SK-N-SH treated with all-trans-retinoic acid at 6 μM for 48 hours (cell line): ENCODE results near the gene ESYT2.

ENCODE experiments used
- ESRRG ChIP-seq: fragments of 250-450 bp; sonication (Bioruptor Pico); IDR thresholded peaks from 2 replicates; pipeline ENCODE4 v1.6.1; 2021; ENCODE audit warnings: mild to moderate bottlenecking
- GLIS3 ChIP-seq: fragments of 250-450 bp; sonication (Bioruptor Pico); IDR thresholded peaks from 2 replicates; pipeline ENCODE4 v1.5.0; 2020; ENCODE audit warnings: mild to moderate bottlenecking, moderate library complexity
- ISL1 ChIP-seq: fragments of 250-450 bp; sonication (Bioruptor Pico); IDR thresholded peaks from 2 replicates; pipeline ENCODE4 v2.1.2; 2022; ENCODE audit warnings: mild to moderate bottlenecking, moderate library complexity
- RARB ChIP-seq: fragments of 250-450 bp; sonication (Bioruptor Pico); IDR thresholded peaks from 2 replicates; pipeline ENCODE4 v1.8.0; 2021; ENCODE audit warnings: mild to moderate bottlenecking, moderate library complexity
- SNAI2 ChIP-seq: fragments of 250-450 bp; sonication (Bioruptor Pico); IDR thresholded peaks from 2 replicates; pipeline ENCODE4 v1.5.0; 2020; ENCODE audit warnings: mild to moderate bottlenecking, moderate library complexity
- TOX ChIP-seq: fragments of 250-450 bp; sonication (Bioruptor Pico); IDR thresholded peaks from 2 replicates; pipeline ENCODE4 v1.8.0; 2021; ENCODE audit warnings: mild to moderate bottlenecking, moderate library complexity, borderline replicate concordance
- ZC3H10 ChIP-seq: fragments of 250-450 bp; sonication (Bioruptor Pico); IDR thresholded peaks from 2 replicates; pipeline ENCODE4 v1.5.1; 2021; ENCODE audit warnings: mild to moderate bottlenecking, moderate library complexity
- ZFP3 ChIP-seq: fragments of 250-450 bp; sonication (Bioruptor Pico); IDR thresholded peaks from 2 replicates; pipeline ENCODE4 v1.5.0; 2020; ENCODE audit warnings: mild to moderate bottlenecking, moderate library complexity
- ZFP30 ChIP-seq: fragments of 450-650 bp; formaldehyde crosslinking; IDR thresholded peaks from 2 replicates; pipeline ENCODE4 v1.5.0; 2022; ENCODE audit warnings: mild to moderate bottlenecking, moderate library complexity
- TF ChIP-seq, protein P1 (sequence below): fragments of 250-450 bp; sonication (Bioruptor Pico); IDR thresholded peaks from 2 replicates; pipeline ENCODE4 v1.5.1; 2021; ENCODE audit warnings: mild to moderate bottlenecking, moderate library complexity
- TF ChIP-seq, protein P2 (sequence below): fragments of 250-450 bp; sonication (Bioruptor Pico); IDR thresholded peaks from 2 replicates; pipeline ENCODE4 v1.8.0; 2020; ENCODE audit warnings: mild to moderate bottlenecking, moderate library complexity, borderline replicate concordance
- TF ChIP-seq, protein P3 (sequence below): fragments of 250-450 bp; sonication (Bioruptor Pico); IDR thresholded peaks from 2 replicates; pipeline ENCODE4 v1.8.0; 2021; ENCODE audit warnings: low read depth, mild to moderate bottlenecking, moderate library complexity, borderline replicate concordance

DNA sequence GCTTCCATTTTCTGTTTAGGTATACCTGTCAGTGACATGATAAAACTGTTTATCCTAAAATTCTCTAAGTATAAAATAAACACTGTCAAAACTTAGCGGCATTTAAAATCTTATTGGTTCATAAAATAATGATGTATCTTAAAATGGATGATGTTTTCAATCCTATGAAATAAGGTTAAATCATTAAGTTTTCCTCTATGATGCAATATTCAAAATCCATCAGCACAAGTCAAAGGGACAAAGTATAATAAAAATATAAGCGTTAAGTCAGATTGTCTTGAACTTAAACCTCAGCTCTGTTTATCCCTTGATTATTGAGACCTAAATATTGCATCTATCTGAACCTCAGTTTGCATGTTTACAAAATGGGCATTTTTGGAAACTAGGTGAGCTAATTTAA, 78.1 kb downstream of the ESYT2 start:
- TF ChIP-seq, protein P1, sequence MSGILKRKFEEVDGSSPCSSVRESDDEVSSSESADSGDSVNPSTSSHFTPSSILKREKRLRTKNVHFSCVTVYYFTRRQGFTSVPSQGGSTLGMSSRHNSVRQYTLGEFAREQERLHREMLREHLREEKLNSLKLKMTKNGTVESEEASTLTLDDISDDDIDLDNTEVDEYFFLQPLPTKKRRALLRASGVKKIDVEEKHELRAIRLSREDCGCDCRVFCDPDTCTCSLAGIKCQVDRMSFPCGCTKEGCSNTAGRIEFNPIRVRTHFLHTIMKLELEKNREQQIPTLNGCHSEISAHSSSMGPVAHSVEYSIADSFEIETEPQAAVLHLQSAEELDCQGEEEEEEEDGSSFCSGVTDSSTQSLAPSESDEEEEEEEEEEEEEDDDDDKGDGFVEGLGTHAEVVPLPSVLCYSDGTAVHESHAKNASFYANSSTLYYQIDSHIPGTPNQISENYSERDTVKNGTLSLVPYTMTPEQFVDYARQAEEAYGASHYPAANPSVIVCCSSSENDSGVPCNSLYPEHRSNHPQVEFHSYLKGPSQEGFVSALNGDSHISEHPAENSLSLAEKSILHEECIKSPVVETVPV, result no peak
- TF ChIP-seq RARB (CRISPR knock-in tag) (no peak), TOX (CRISPR knock-in tag) (no peak), ESRRG (CRISPR knock-in tag) (no peak), ISL1 (CRISPR knock-in tag) (no peak), ZFP3 (CRISPR knock-in tag) (no peak), GLIS3 (CRISPR knock-in tag) (no peak), ZC3H10 (CRISPR knock-in tag) (no peak), SNAI2 (CRISPR knock-in tag) (no peak), ZFP30 (no peak)
- TF ChIP-seq, protein P2, sequence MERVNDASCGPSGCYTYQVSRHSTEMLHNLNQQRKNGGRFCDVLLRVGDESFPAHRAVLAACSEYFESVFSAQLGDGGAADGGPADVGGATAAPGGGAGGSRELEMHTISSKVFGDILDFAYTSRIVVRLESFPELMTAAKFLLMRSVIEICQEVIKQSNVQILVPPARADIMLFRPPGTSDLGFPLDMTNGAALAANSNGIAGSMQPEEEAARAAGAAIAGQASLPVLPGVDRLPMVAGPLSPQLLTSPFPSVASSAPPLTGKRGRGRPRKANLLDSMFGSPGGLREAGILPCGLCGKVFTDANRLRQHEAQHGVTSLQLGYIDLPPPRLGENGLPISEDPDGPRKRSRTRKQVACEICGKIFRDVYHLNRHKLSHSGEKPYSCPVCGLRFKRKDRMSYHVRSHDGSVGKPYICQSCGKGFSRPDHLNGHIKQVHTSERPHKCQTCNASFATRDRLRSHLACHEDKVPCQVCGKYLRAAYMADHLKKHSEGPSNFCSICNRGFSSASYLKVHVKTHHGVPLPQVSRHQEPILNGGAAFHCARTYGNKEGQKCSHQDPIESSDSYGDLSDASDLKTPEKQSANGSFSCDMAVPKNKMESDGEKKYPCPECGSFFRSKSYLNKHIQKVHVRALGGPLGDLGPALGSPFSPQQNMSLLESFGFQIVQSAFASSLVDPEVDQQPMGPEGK (CRISPR knock-in tag), result no peak
- TF ChIP-seq, protein P3, sequence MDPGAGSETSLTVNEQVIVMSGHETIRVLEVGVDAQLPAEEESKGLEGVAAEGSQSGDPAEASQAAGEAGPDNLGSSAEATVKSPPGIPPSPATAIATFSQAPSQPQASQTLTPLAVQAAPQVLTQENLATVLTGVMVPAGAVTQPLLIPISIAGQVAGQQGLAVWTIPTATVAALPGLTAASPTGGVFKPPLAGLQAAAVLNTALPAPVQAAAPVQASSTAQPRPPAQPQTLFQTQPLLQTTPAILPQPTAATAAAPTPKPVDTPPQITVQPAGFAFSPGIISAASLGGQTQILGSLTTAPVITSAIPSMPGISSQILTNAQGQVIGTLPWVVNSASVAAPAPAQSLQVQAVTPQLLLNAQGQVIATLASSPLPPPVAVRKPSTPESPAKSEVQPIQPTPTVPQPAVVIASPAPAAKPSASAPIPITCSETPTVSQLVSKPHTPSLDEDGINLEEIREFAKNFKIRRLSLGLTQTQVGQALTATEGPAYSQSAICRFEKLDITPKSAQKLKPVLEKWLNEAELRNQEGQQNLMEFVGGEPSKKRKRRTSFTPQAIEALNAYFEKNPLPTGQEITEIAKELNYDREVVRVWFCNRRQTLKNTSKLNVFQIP (CRISPR knock-in tag), result no peak
